Islet of Langerhans (tissue), 1 donor: Measurements from ENCODE around the gene SLC25A47.
A peak's percentile ranks its signal among the peaks of the same experiment; 100 is the strongest.
"Not testable (repeated sequence)": the region's sequence is repeated elsewhere in the genome, so short reads cannot be mapped to it uniquely, and the experiment has no call there.

Experiments
- FAIRE-seq: peaks from one replicate; lab custom pipeline; 2011; peaks lifted over from hg19 to GRCh38; lab: Jason Lieb, UNC

The SLC25A47 gene

GRCh38 chr14:100327128-100327527 is 4.0 kb downstream of the SLC25A47 start:
- no peak for FAIRE-seq

- no peak for FAIRE-seq
Measured at GRCh38 chr14:100328495-100329163, 5.5 kb downstream of the SLC25A47 start.

GRCh38 chr14:100329233-100330006 is 6.3 kb downstream of the SLC25A47 start:
- FAIRE-seq, result no peak

GRCh38 chr14:100330007-100330344 is 6.8 kb downstream of the SLC25A47 start:
- FAIRE-seq, result no peak

- no peak for FAIRE-seq
Measured at GRCh38 chr14:100330388-100330931, 7.3 kb downstream of the SLC25A47 start.

- no peak for FAIRE-seq
Measured at GRCh38 chr14:100332071-100332639, 9.0 kb downstream of the SLC25A47 start.

- FAIRE-seq, result peak; percentile 94
Measured at GRCh38 chr14:100332797-100333196, 9.7 kb downstream of the SLC25A47 start.

- no peak for FAIRE-seq
Measured at GRCh38 chr14:100333311-100333710, 10.2 kb downstream of the SLC25A47 start.

GRCh38 chr14:100333827-100334226 is 10.7 kb downstream of the SLC25A47 start:
- no peak for FAIRE-seq

- FAIRE-seq, result no peak
Measured at GRCh38 chr14:100334904-100335303, 11.8 kb downstream of the SLC25A47 start.

GRCh38 chr14:100336618-100337530 is 13.7 kb downstream of the SLC25A47 start:
- no peak for FAIRE-seq

GRCh38 chr14:100339766-100340422 is 16.8 kb downstream of the SLC25A47 start:
- no peak for FAIRE-seq

- FAIRE-seq, result no peak
Measured at GRCh38 chr14:100340423-100340813, 17.3 kb downstream of the SLC25A47 start.

- FAIRE-seq, result no peak
Measured at GRCh38 chr14:100341301-100342031, 18.3 kb downstream of the SLC25A47 start.

GRCh38 chr14:100342195-100342594 is 19.1 kb downstream of the SLC25A47 start:
- no peak for FAIRE-seq

GRCh38 chr14:100342826-100343225 is 19.7 kb downstream of the SLC25A47 start:
- not testable (repeated sequence) for FAIRE-seq

- not testable (repeated sequence) for FAIRE-seq
Measured at GRCh38 chr14:100344657-100345056, 21.5 kb downstream of the SLC25A47 start.

GRCh38 chr14:100345711-100346110 is 22.6 kb downstream of the SLC25A47 start:
- no peak for FAIRE-seq

GRCh38 chr14:100346306-100347091 is 23.4 kb downstream of the SLC25A47 start:
- FAIRE-seq, result no peak

- FAIRE-seq, result no peak
Measured at GRCh38 chr14:100348253-100348729, 25.2 kb downstream of the SLC25A47 start.
